GM10266 (cell line): ENCODE results near the gene PARP15.

Source experiments
- DNase-seq: peaks from one replicate; pipeline ENCODE4 v3.0.0; 2012; ENCODE audit errors: extremely low spot score
- TF ChIP-seq, protein P1 (sequence below): IDR thresholded peaks from 2 replicates; pipeline ENCODE4 v1.5.1; 2012; ENCODE audit warnings: mild to moderate bottlenecking, low read depth; ENCODE audit not compliant: control insufficient read depth, insufficient read depth; ENCODE audit errors: missing control alignments

PARP15 gene

DNA sequence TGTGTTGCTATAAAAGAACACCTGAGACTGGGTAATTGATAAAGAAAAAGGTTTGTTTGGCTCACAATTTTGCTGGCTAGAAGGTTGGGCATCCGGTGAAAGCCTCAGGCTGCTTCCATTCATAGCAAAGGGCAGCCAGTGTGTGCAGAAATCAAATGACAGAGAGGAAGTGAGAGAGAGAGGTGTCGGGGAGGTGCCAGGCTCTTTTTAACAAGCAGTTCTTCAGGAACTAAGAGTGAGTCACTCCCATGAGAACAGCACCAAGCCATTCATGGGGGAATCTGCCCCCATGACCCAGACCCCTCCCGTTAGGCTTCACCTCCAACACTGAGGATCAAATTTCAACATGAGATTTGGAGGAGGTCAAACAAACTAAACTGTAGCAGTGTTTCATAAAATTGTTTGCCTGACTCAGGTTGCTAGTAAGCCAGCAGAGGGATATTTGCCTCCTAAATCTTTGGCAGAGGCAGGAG is 4.5 kb upstream of the PARP15 start:
- DNase-seq = peak; percentile 50
- TF ChIP-seq, protein P1, sequence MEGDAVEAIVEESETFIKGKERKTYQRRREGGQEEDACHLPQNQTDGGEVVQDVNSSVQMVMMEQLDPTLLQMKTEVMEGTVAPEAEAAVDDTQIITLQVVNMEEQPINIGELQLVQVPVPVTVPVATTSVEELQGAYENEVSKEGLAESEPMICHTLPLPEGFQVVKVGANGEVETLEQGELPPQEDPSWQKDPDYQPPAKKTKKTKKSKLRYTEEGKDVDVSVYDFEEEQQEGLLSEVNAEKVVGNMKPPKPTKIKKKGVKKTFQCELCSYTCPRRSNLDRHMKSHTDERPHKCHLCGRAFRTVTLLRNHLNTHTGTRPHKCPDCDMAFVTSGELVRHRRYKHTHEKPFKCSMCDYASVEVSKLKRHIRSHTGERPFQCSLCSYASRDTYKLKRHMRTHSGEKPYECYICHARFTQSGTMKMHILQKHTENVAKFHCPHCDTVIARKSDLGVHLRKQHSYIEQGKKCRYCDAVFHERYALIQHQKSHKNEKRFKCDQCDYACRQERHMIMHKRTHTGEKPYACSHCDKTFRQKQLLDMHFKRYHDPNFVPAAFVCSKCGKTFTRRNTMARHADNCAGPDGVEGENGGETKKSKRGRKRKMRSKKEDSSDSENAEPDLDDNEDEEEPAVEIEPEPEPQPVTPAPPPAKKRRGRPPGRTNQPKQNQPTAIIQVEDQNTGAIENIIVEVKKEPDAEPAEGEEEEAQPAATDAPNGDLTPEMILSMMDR = no peak

DNA sequence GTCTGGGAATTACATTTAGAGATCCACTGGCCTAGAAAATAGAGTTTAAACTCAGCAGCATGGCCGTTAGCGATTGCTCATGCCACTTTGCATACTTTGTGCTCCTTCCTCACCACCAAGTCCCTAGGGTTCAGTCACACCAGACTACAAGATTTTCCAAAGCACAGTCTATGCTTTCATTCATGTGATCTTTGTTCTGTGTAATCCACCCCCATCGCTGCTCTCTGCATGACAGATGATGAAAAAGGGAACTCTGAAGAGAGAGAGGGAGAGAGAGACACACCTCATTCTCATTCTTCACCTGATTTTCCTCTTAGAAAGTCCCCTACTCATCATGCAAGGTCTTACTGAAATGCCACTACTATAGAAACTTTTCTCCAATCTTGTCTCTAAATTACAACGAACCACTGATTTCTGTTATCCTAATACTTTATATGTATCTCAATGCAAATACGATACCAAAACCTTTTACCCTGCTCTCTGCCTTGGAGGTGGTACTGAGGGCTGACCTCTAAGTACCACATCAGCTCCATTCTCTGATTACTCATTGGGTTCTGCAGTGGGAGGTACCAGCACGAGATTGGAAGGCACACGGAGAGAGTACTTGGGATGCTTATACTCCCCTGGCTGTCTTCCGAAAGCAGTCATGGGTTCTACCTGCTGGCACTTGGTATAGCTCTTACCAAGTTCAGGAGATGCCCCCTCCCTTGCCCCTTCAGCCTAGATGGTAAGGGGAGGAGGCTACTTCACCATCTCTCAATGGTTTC is 1.1 kb upstream of the PARP15 start:
- peak; percentile 79 for DNase-seq
- TF ChIP-seq, protein P1 = no peak

GRCh38 chr3:122578069-122578740 is 755 bp downstream of the PARP15 start:
- TF ChIP-seq, protein P1 = no peak
- no peak for DNase-seq

- DNase-seq = no peak
- TF ChIP-seq, protein P1 = no peak
These were observed 3.0 kb downstream of the PARP15 start for GRCh38 chr3:122580470-122580869.

DNA sequence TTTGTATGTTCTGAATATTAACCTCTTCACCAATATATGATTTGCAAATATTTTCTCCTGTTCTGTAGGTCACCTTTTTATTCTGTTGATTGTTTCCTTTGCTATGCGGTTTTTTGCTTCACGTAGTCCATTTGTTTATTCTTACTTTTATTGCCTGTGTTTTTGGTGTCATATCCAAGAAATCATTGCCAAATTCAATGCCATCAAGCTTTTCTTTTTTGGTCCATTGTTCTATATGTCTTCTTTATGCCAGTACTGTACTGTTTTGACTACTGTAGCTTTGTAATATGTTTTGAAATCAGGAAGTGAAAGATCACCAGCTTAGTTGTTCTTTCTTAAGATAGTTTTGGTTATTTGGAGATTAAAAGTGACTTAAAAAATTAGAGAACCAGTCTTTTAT is 4.2 kb downstream of the PARP15 start:
- TF ChIP-seq, protein P1 = no peak
- no peak for DNase-seq

- TF ChIP-seq, protein P1 = no peak
- DNase-seq = no peak
These were observed 4.9 kb downstream of the PARP15 start for GRCh38 chr3:122582390-122582789.

- TF ChIP-seq, protein P1 = no peak
- no peak for DNase-seq
These were observed 8.6 kb downstream of the PARP15 start for GRCh38 chr3:122586098-122586497.
